H1 (cell line): Measurements from ENCODE around the gene PRXL2A.

Experiments
- CEBPB ChIP-seq: IDR thresholded peaks from 2 replicates; pipeline ENCODE4 v1.6.1; 2012; ENCODE audit warnings: low read depth, low read length
- CTCF ChIP-seq, 3 experiments: IDR thresholded peaks; 1 replicate in 2 of 3; 2 replicates in 1 of 3; pipeline versions ENCODE4 v1.5.1 to v1.6.1; 2011; ENCODE audit warnings: low read length in 3 of 3, mild to moderate bottlenecking in 3 of 3, inconsistent platforms in 2 of 3, low read depth in 1 of 3, moderate library complexity in 1 of 3; ENCODE audit not compliant: insufficient read depth in 1 of 3; ENCODE audit errors: control extremely low read depth in 1 of 3
- EP300 ChIP-seq, 2 experiments: IDR thresholded peaks; 1 replicate in 1 of 2; 2 replicates in 1 of 2; pipeline ENCODE4 v1.6.1; 2011 to 2012; ENCODE audit warnings: low read depth in 2 of 2, low read length in 2 of 2, mild to moderate bottlenecking in 2 of 2, borderline replicate concordance in 1 of 2, inconsistent platforms in 1 of 2, moderate library complexity in 1 of 2
- HDAC2 ChIP-seq, 2 experiments: fragments of 300-600 bp in 1 of 2; sonication (generic) in 1 of 2; IDR thresholded peaks; 2 replicates each; pipeline ENCODE4 v1.6.1; 2011 to 2012; ENCODE audit warnings: low read depth in 2 of 2, low read length in 2 of 2, mild to moderate bottlenecking in 2 of 2, moderate library complexity in 2 of 2, borderline replicate concordance in 1 of 2, inconsistent platforms in 1 of 2
- JUN ChIP-seq: IDR thresholded peaks from 2 replicates; pipeline ENCODE4 v1.6.1; 2011; ENCODE audit warnings: low read depth, mild to moderate bottlenecking, improper control_type of control experiment, low read length
- KDM1A ChIP-seq: fragments of 200-600, 300-600 bp; sonication (generic); IDR thresholded peaks from 2 replicates; pipeline ENCODE4 v1.7.1; 2016; ENCODE audit warnings: mild to moderate bottlenecking, low read length, borderline replicate concordance
- MAX ChIP-seq: IDR thresholded peaks from 2 replicates; pipeline ENCODE4 v1.6.1; 2012; ENCODE audit warnings: inconsistent platforms
- RBBP5 ChIP-seq: IDR thresholded peaks from 2 replicates; pipeline ENCODE4 v1.7.1; 2012; ENCODE audit warnings: low read depth, mild to moderate bottlenecking, inconsistent platforms, low read length, moderate library complexity, borderline replicate concordance
- USF2 ChIP-seq: IDR thresholded peaks from 2 replicates; pipeline ENCODE4 v1.6.1; 2011; ENCODE audit warnings: low read length, improper control_type of control experiment
- ZNF274 ChIP-seq: IDR thresholded peaks from 2 replicates; pipeline ENCODE4 v1.7.0; 2012; ENCODE audit warnings: low read length, borderline replicate concordance; ENCODE audit errors: extremely low read depth

- no peak for TF ChIP-seq USF2
- TF ChIP-seq RBBP5 = no peak
- no peak for TF ChIP-seq MAX
- TF ChIP-seq EP300 (IDR thresholded peaks at IDR 0.05; ENCODE audit: borderline replicate concordance in 1 of 2, low read depth in 2 of 2, low read length in 2 of 2) = no peak
- TF ChIP-seq CTCF (IDR thresholded peaks at IDR 0.05; ENCODE audit: control extremely low read depth in 1 of 3, insufficient read depth in 1 of 3, low read depth in 1 of 3, low read length in 3 of 3) = no peak
- no peak for TF ChIP-seq HDAC2 (IDR thresholded peaks at IDR 0.05; ENCODE audit: borderline replicate concordance in 1 of 2, low read depth in 2 of 2, low read length in 2 of 2)
- TF ChIP-seq KDM1A = no peak
- no peak for TF ChIP-seq CEBPB
- no peak for TF ChIP-seq JUN
- TF ChIP-seq ZNF274 = no peak
These were observed 28.6 kb upstream of the PRXL2A start for GRCh38 chr10:80379701-80380100.
